Activated CD8-positive, alpha-beta memory T cell treated with anti-CD3 and anti-CD28 coated beads for 36 hours (primary cell): ENCODE measurements around the gene GRM7. TPM values are rescaled to one million over a fixed set of nuclear protein-coding genes. Genes with fewer than 3 reads are reported as not detected.

Experiments used
- CTCF ChIA-PET: fragments of 350-600 bp; sonication (Branson Sonifier 250); formaldehyde crosslinking; loops from one replicate; lab custom pipeline; 2021; ENCODE audit warnings: antibody characterized with exemption; lab: Charles Lee
- POLR2A ChIA-PET: fragments of 350-600 bp; sonication (Branson Sonifier 250); formaldehyde crosslinking; loops from one replicate; lab custom pipeline; 2021; ENCODE audit warnings: antibody characterized with exemption; lab: Charles Lee
- total RNA-seq, 2 experiments: library from RNA; stranded (reverse); gene quantifications; one replicate each; pipeline ENCODE4 v1.2.3, GENCODE V29; 2021

The GRM7 gene
- total RNA-seq, 2 experiments from 2014 or later: not detected

GRCh38 chr3:7788881-7789280 is 928.0 kb downstream of the GRM7 start:
- ChIA-PET POLR2A (no interaction called here), CTCF (no interaction called here)

- ChIA-PET CTCF (no interaction called here), POLR2A (no interaction called here)
These were observed 928.4 kb downstream of the GRM7 start for GRCh38 chr3:7789324-7789723.

- POLR2A ChIA-PET: no interaction called here
- CTCF ChIA-PET: no interaction called here
These were observed 929.2 kb downstream of the GRM7 start for GRCh38 chr3:7790141-7790540.
